RWPE1 (cell line): ENCODE data around the gene FAM118B.

Experiments used
- CTCF ChIA-PET: fragments of 350-600 bp; sonication (Branson Sonifier 250); formaldehyde crosslinking; extraction: SDS; loops from one replicate; lab custom pipeline; 2021; lab: Yijun Ruan, JAX
- POLR2A ChIA-PET: fragments of 400-600 bp; formaldehyde crosslinking; extraction: SDS; loops from one replicate; lab custom pipeline; 2020; ENCODE audit warnings: antibody characterized with exemption; ENCODE audit not compliant: low non-redundant PET; lab: Yijun Ruan, JAX
- DNase-seq: peaks from one replicate; pipeline ENCODE4 v3.0.0; 2012; ENCODE audit warnings: low spot score
- H3K27ac ChIP-seq: fragments of 450-650 bp; 2 replicates; pipeline ENCODE4 v1.5.1; 2017
- CTCF ChIP-seq: fragments of 450-650 bp; conservative IDR thresholded peaks from 2 replicates; pipeline ENCODE4 v1.5.1; 2017; ENCODE audit warnings: low read depth, mild to moderate bottlenecking

The FAM118B gene

GRCh38 chr11:126214441-126214840 is 2.9 kb downstream of the FAM118B start:
- ChIA-PET POLR2A (interaction anchor here (0.6 kb wide), 1 partner anchor 127 kb away, joined by 4 read pairs; no protein-coding TSS in a partner anchor), CTCF (interaction anchor here (0.6 kb wide), 1 partner anchor 54 kb away, joined by 5 read pairs; the partner anchor contains the start of gene SRPRA)
- TF ChIP-seq CTCF: no peak
- H3K27ac ChIP-seq: no peak overlapping the region
- no peak for DNase-seq

DNA sequence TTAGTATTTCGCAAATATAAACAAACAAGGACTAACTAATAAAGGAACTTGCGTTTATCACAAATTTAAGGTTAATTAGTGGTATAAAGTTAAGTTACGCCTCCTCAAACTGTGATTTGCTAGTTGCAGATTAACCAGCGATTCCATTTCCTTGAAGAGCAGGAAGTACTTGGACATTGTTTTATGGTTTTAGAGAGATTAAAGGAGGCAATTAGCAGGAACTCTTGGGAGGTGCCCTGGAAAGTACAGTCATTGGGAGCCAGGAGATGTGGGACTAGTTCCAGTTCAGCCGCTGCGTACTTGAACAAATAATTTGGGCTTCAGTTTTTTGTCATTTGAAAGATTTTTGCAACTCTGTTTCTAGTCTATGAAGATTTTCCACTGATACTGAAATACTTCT is 3.3 kb downstream of the FAM118B start:
- DNase-seq: no peak
- no peak overlapping the region for H3K27ac ChIP-seq
- POLR2A ChIA-PET: interaction anchor here (0.6 kb wide), 1 partner anchor 127 kb away, joined by 4 read pairs; no protein-coding TSS in a partner anchor
- TF ChIP-seq CTCF: no peak
- CTCF ChIA-PET: no interaction called here

GRCh38 chr11:126216526-126217305 is 5.1 kb downstream of the FAM118B start:
- no peak for DNase-seq
- H3K27ac ChIP-seq: no peak overlapping the region
- POLR2A ChIA-PET: no interaction called here
- TF ChIP-seq CTCF: no peak
- CTCF ChIA-PET: no interaction called here

- TF ChIP-seq CTCF: no peak
- no peak overlapping the region for H3K27ac ChIP-seq
- CTCF ChIA-PET: no interaction called here
- POLR2A ChIA-PET: no interaction called here
- no peak for DNase-seq
Observed at GRCh38 chr11:126217491-126217890, 5.9 kb downstream of the FAM118B start.

GRCh38 chr11:126219547-126219946 is 8.0 kb downstream of the FAM118B start:
- TF ChIP-seq CTCF: no peak
- ChIA-PET CTCF (interaction anchor here (0.6 to 0.7 kb wide), 3 partner anchors 90 to 874 kb away, joined by 4 to 6 read pairs (median 5); no protein-coding TSS in a partner anchor), POLR2A (no interaction called here)
- H3K27ac ChIP-seq: no peak overlapping the region
- DNase-seq: no peak

GRCh38 chr11:126224647-126225294 is 13.2 kb downstream of the FAM118B start:
- ChIA-PET CTCF (no interaction called here), POLR2A (no interaction called here)
- TF ChIP-seq CTCF: no peak

More at GRCh38 chr11:126224647-126225294, 13.2 kb downstream of the FAM118B start:
- DNase-seq: no peak
- no peak overlapping the region for H3K27ac ChIP-seq
